IPS DF 6.9 (cell line): ENCODE measurements around the gene KRT6B.
"Not testable (repeated sequence)": the region's sequence is repeated elsewhere in the genome, so short reads cannot be mapped to it uniquely, and the experiment has no call there.

ENCODE experiments used
- DNase-seq: peaks from one replicate; pipeline ENCODE4 v3.0.0-alpha.2; 2013; ENCODE audit warnings: low read depth, low spot score
- H3K27ac ChIP-seq: one replicate; pipeline ENCODE4 v1.5.1; 2013; ENCODE audit warnings: low read length, control low read depth
- H3K27me3 ChIP-seq: 2 replicates; pipeline ENCODE4 v1.6.1; 2013; ENCODE audit warnings: mild to moderate bottlenecking, low read length; ENCODE audit not compliant: control insufficient read depth, insufficient read depth
- H3K36me3 ChIP-seq: 2 replicates; pipeline ENCODE4 v1.6.1; 2013; ENCODE audit warnings: low read length; ENCODE audit not compliant: control insufficient read depth, insufficient read depth
- H3K4me1 ChIP-seq: 2 replicates; pipeline ENCODE4 v1.6.1; 2013; ENCODE audit warnings: low read length; ENCODE audit not compliant: control insufficient read depth, insufficient read depth
- H3K4me3 ChIP-seq: 2 replicates; pipeline ENCODE4 v1.5.1; 2013; ENCODE audit warnings: mild to moderate bottlenecking, low read length
- H3K9me3 ChIP-seq: 2 replicates; pipeline ENCODE4 v1.6.1; 2013; ENCODE audit warnings: low read length, inconsistent platforms; ENCODE audit not compliant: control insufficient read depth, insufficient read depth
- WGBS: extraction: QIAGEN DNeasy Blood & Tissue Kit; methylation state at CpG from one replicate; pipeline ENCODE4 v1.1.7; 2013; ENCODE audit warnings: mixed read lengths, missing lambda C conversion rate; ENCODE audit not compliant: insufficient read length, insufficient coverage; 5-methylcytosine and 5-hydroxymethylcytosine counted together

Gene KRT6B

DNA sequence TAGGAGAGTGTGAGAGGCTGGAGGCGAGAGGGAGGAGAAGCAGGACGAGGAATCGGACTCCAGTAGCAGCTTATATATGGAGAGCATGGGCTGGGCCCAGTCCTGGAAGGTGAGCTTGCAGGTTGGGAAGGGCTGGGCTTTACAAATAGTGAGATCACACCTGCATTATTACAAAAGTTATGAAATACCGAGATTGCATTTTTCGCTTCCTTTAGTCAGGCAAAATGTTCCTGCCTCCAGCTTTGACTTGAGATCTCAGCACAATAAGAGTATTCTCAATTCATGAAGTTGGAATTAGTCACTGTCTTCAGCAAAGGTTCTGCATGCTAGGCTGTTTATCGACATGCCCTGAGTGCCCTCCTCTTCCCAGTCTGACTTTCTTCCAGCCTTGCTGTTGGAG, at the start of gene KRT6B:
Gene KRT6B, minus strand, starts transcription at position 46 of the 400 bp plus-strand sequence. CDS start 68 bp downstream, outside the sequence.
- no CpG with 5 or more reads among the region's 6 CpGs for whole genome bisulfite sequencing
- H3K36me3 ChIP-seq = no peaks in the 10 kb centered on the region
- no peak for DNase-seq

DNA sequence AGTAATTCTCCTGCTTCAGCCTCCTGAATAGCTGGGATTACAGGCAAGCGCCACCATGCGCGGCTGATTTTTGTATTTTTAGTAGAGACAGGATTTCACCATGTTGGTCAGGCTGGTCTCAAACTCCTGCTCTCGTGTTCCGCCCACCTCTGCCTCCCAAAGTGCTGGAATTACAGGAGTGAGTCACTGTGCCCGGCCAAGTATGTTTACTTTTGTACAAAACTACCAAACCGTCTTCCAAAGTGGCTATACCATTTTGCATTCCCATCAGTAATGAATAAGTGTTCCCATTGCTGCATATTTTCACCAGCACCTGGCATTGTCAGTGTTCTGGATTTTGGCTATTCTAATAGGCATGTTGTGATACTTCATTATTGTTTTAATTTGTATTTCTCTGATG, 49.5 kb upstream of the KRT6B start:
- Histone ChIP-seq H3K36me3 (no peaks in the 10 kb centered on the region), H3K27ac (no peak overlapping the region), H3K4me3 (no peak overlapping the region), H3K9me3 (no peaks in the 10 kb centered on the region), H3K4me1 (peaks cover 5% of the 10 kb centered on the region; the same call in 1 of the 2 replicates), H3K27me3 (no peaks in the 10 kb centered on the region)
- no peak for DNase-seq
- no CpG with 5 or more reads among the region's 7 CpGs for WGBS

More for the DNA sequence above, at the start of gene KRT6B:
- Histone ChIP-seq H3K4me1 (peaks cover 2% of the 10 kb centered on the region; the same call in 1 of the 2 replicates), H3K27ac (no peak within 1 kb of the TSS), H3K9me3 (no peaks in the 10 kb centered on the region), H3K4me3 (no peak within 1 kb of the TSS), H3K27me3 (no peaks in the 10 kb centered on the region)

DNA sequence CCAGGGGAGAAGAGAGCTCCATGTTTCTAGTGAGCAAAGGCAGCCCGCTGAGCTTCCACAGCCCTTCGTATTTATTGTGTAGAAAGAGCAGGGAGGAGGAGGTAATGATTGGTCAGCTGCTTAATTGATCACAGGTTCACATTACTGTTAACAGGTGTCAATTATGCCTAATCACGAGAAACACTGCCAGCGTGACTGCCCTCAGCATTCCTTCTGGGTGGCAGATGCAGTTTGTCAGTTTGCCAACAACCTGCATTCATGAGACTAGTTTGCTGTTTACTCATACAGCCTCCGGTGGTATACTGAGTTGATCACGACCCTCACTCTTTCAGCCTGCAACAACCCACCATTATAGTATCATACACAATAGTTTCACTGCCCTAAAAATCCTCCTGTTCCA, 48.6 kb upstream of the KRT6B start:
- DNase-seq, H3K27me3 ChIP-seq, H3K27ac ChIP-seq, H3K36me3 ChIP-seq, H3K9me3 ChIP-seq, H3K4me3 ChIP-seq, H3K4me1 ChIP-seq: not testable (repeated sequence)
- no CpG with 5 or more reads among the region's 6 CpGs for WGBS

DNA sequence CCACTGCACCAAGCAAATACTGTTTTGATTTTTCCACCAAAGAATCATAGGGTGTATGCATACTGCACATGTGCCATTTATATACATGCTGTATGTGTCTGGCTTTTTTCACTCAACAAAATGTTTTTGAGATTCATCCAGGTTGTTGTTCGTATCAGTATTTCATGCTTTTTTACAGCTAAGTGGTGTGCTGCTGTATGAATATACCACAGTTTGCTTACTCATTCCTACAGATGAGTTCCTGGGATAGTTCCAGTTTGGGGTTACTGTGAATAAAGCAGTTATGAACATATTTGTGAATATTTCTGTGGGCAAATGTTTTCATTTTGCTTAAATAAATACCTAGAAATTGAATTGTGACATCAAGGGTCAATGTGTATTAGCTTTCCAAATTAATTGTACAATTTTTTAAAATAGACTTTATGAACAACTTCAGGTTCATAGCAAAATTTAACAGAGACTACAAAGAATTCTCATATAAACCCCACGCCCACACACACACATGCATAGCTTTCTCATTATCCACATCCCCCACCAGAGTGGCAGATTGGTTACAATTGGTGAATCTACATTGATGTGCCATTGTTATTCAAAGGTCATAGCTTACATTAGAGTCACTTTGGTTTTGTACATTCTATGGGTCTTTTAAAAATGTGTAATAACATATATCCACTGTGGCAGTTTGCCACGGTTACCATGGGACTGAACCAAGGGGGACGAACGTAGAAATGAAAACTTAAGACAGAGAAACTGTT, 48.0 kb upstream of the KRT6B start:
- no peaks in the 10 kb centered on the region for H3K9me3 ChIP-seq
- H3K36me3 ChIP-seq = no peaks in the 10 kb centered on the region
- no peak overlapping the region for H3K4me3 ChIP-seq
- H3K27ac ChIP-seq = no peak overlapping the region
- H3K27me3 ChIP-seq = no peaks in the 10 kb centered on the region
- 100% methylated on average over 1 of the region's 5 CpGs for WGBS
- DNase-seq = no peak
- H3K4me1 ChIP-seq = peaks cover 13% of the 10 kb centered on the region

DNA sequence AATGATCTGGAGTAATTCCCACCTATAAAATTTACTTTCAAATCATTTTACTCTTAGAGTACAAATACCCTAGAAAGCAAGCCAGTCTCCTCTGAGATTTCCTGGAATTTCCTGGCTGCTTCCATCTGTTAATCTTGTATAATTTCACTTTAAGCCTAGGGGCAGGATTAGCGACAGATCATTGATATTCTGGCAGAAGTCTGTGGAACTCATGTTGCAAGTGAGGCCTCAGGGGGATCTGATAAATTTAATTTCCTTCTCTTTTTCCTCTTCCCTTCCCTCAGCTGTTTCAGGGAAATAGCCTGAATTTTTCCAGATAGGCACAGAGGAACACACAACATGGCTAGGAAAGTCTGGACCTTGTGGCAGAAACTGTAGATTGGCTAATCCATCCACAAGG, 47.0 kb upstream of the KRT6B start:
- no CpG with 5 or more reads among the region's 1 CpG for WGBS
- Histone ChIP-seq H3K4me3 (no peak overlapping the region), H3K4me1 (peaks cover 13% of the 10 kb centered on the region), H3K27ac (no peak overlapping the region), H3K9me3 (no peaks in the 10 kb centered on the region), H3K27me3 (no peaks in the 10 kb centered on the region), H3K36me3 (no peaks in the 10 kb centered on the region)
- DNase-seq = no peak

DNA sequence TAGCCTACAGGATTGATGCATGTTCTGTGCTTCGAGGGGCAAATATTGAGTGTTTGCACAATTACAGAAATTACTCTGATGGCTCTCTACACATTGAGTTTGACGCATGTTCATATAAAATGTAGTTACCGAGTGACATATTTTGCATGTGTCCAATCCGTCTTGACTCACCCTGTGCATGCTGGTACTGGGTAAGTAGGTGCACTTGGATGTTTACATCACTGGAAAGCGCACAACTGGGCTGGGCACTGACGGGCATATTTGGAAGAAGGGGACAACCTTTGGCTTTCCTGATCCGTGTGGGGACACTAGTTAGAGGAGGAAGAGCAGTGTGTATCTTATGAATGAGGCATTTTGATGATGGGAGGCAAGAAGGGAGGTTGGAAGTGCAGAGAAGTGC, 46.0 kb upstream of the KRT6B start:
- peaks cover 13% of the 10 kb centered on the region for H3K4me1 ChIP-seq
- DNase-seq = no peak
- H3K27me3 ChIP-seq = no peaks in the 10 kb centered on the region
- H3K9me3 ChIP-seq = no peaks in the 10 kb centered on the region
- no peak overlapping the region for H3K4me3 ChIP-seq
- no peaks in the 10 kb centered on the region for H3K36me3 ChIP-seq
- no peak overlapping the region for H3K27ac ChIP-seq
- WGBS = no CpG with 5 or more reads among the region's 7 CpGs

DNA sequence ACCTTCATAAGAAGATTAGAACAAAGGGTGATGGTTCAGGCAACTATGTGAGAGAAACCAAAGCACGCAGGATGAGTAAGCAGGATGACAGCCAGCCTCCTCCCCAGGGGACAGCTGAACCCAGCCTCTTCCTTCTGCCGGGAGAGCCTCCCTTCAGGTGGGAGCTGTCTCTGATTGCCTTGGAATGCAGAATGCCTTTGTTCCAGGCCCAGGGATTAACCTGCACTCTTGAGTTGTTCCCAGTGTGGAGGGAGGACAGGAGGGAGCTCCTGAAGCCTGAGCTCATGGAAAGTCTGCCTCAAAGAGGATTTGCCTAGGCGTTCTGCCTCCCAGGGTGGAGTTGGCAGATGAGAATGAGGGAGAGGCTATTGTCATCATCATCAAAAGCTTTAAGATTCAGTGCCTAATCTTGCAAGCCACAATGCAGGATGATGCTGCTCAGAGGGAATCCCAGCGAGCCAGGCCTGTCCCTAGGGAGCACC, 44.7 kb upstream of the KRT6B start:
- DNase-seq = no peak
- no peaks in the 10 kb centered on the region for H3K36me3 ChIP-seq
- no peaks in the 10 kb centered on the region for H3K27me3 ChIP-seq
- H3K4me3 ChIP-seq = no peak overlapping the region
- H3K27ac ChIP-seq = no peak overlapping the region
- peaks cover 13% of the 10 kb centered on the region for H3K4me1 ChIP-seq
- WGBS = no CpG with 5 or more reads among the region's 4 CpGs
- no peaks in the 10 kb centered on the region for H3K9me3 ChIP-seq

DNA sequence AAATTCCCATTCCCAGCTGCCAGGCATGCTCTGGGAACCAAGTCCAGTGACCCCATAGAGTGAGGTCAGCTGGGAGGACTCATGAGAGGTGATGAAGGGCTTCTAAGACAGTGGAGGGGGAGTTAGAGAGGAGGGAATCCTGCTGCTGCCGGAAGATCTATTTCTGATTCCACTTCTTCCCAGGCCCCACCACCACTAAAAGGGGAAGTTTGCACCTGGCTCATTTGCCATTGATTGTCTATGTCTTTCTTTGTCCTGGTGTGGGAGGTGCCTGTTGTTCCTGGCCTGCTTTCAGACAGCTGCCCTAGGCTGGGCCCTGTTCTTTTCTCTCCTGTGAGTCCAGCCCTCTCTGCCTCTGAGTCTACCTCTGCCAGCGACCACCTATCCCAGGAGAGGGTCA, 44.1 kb upstream of the KRT6B start:
- no peaks in the 10 kb centered on the region for H3K9me3 ChIP-seq

DNA sequence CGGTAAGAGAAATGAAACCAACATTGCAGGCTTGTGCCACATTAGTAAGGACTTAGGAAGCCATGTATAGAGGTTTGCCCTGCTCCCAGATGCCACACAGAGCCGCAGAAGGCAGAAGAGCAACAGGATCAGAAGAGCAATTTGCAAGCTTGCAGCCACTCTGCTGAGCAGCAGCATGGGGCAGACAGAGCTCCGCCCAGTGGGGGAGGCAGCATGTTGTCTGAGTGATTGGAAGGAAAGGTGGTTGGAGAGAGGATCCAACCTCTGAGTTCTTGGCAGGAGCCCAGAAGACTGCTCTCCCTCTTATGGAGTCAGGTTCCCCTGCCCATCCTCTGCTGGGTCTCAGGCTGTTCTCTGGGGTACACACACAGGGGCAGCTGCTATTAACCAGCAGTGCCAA, 43.4 kb upstream of the KRT6B start:
- Histone ChIP-seq H3K27ac (no peak overlapping the region), H3K4me3 (no peak overlapping the region), H3K9me3 (no peaks in the 10 kb centered on the region), H3K27me3 (no peaks in the 10 kb centered on the region), H3K4me1 (peaks cover 13% of the 10 kb centered on the region), H3K36me3 (no peaks in the 10 kb centered on the region)
- no peak for DNase-seq
- WGBS = no CpG with 5 or more reads among the region's 3 CpGs

More for the DNA sequence above, 44.1 kb upstream of the KRT6B start:
- Histone ChIP-seq H3K4me1 (peaks cover 13% of the 10 kb centered on the region), H3K27me3 (no peaks in the 10 kb centered on the region), H3K36me3 (no peaks in the 10 kb centered on the region), H3K4me3 (no peak overlapping the region), H3K27ac (no peak overlapping the region)
- no CpG with 5 or more reads among the region's 2 CpGs for WGBS
- DNase-seq = no peak

DNA sequence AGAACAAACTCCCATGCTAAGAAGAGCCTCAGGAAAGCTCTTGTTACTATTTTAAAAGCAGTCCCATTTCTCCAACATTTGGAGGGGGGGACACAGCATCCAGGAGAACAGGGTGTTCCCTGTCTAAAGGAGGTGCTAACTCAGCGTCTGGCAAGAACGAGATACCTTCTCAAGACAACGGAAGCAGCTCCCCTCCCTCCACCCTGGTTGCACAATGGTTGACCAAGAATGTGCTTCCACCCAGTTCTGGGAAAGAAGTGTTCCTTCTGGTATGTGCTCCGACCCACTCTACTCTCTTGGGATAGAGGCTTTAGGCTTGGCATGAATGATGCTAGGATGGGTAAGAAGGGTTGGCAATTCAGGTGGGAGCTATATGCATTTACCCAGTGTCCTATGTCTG, 42.6 kb upstream of the KRT6B start:
- no peak overlapping the region for H3K27ac ChIP-seq
- no CpG with 5 or more reads among the region's 4 CpGs for WGBS
- no peaks in the 10 kb centered on the region for H3K9me3 ChIP-seq
- no peaks in the 10 kb centered on the region for H3K27me3 ChIP-seq
- no peaks in the 10 kb centered on the region for H3K36me3 ChIP-seq
- no peak for DNase-seq
- H3K4me1 ChIP-seq = peaks cover 13% of the 10 kb centered on the region
- H3K4me3 ChIP-seq = no peak overlapping the region

DNA sequence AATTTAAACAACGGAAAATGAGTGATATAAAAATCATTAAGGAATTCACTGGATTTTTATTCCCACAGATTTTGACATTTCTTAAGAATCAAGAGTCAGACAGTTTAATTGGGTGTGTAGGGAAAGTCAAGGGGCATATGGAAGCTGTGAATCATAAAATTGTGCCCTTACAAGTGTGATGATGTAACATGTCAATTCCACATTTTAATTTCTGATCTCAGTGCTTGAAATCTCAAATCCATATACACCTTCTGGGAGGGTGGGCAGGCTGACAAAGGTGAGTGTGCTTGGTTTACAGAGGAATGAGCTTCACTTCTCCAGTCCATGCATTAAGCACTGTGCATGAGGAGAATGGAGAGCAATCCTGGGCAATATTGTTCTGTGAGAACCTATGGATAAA, 42.2 kb upstream of the KRT6B start:
- WGBS = no CpG with 5 or more reads among the region's 1 CpG
- Histone ChIP-seq H3K4me1 (peaks cover 13% of the 10 kb centered on the region), H3K27me3 (no peaks in the 10 kb centered on the region), H3K36me3 (no peaks in the 10 kb centered on the region), H3K9me3 (no peaks in the 10 kb centered on the region), H3K27ac (no peak overlapping the region), H3K4me3 (no peak overlapping the region)
- no peak for DNase-seq
